Stimulated activated CD8-positive, alpha-beta memory T cell treated with anti-CD3 and anti-CD28 coated beads, Interleukin-7, amount 100 ng/mL, for 4 hours (primary cell): ENCODE measurements around the gene PRH2.

Source experiments
- DNase-seq, 2 donors: peaks; one replicate each; pipeline ENCODE4 v3.0.0-alpha.2; 2020; ENCODE audit warnings: low read depth in 2 of 2

Gene PRH2

GRCh38 chr12:10960211-10960610 is 31.2 kb downstream of the PRH2 start:
- no peak for DNase-seq

- no peak for DNase-seq
These were observed 36.4 kb downstream of the PRH2 start for GRCh38 chr12:10965476-10965875.

GRCh38 chr12:10966314-10966713 is 37.3 kb downstream of the PRH2 start:
- no peak for DNase-seq

- no peak for DNase-seq
These were observed 38.4 kb downstream of the PRH2 start for GRCh38 chr12:10967409-10967808.

GRCh38 chr12:10968765-10969456 is 39.9 kb downstream of the PRH2 start:
- DNase-seq, result no peak

- DNase-seq, result no peak
These were observed 45.9 kb downstream of the PRH2 start for GRCh38 chr12:10974965-10975364.

- DNase-seq, result peak in 1 of 2 donors; percentile 12
These were observed 53.2 kb downstream of the PRH2 start for GRCh38 chr12:10982244-10982643.
